ENCODE results near the gene ITSN1. TPM values are rescaled to one million over a fixed set of nuclear protein-coding genes. Genes with fewer than 3 reads are reported as not detected.
A peak's percentile ranks its signal among the peaks of the same experiment; 100 is the strongest.
"Not testable (repeated sequence)": the region's sequence is repeated elsewhere in the genome, so short reads cannot be mapped to it uniquely, and the experiment has no call there.

ITSN1 gene
- 10 to 100 TPM; 40.7 to 44.6 (median 41.6) TPM for polyA plus RNA-seq (ENCODE audit: insufficient read length in 4 of 4)

DNA sequence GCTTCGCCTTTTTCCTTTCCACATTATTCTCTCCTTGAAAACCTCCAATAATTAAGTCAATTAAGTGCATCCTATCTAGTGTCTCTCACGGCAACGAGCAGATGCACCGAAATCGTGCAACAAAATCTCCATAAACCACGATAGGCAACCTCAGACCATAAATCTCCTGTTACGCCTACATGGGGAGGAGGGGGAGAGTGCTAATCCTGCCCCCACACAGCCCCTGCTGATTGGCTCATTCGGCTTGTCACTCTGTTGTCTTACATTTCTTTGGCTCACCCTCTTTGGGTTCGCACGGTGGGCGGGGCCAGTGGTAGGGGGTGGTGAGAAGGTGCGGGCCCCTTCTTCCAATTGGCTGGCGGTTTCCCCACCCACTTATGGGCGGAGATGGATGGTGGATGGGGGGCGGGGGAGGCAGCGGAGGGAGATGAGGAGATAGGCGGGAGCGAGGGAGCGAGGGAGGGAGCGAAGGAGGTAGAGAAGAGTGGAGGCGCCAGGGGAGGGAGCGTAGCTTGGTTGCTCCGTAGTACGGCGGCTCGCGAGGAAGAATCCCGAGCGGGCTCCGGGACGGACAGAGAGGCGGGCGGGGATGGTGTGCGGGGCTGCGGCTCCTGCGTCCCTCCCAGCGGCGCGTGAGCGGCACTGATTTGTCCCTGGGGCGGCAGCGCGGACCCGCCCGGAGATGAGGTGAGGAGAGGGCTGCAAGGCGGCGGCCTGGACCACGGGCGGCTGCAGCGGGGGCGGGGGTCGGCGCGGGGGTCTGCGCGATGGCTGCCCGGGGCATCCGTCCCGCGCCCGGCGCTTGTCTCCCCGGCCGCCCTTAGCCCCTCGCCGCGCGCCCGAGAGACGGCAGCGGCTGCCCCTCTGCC, at the start of gene ITSN1:
Gene ITSN1, plus strand, starts transcription at position 475 of the 869 bp plus-strand sequence. CDS start 76,328 bp downstream, outside the sequence.
- peak; percentile 99 to 100 (median 100) for DNase-seq (ENCODE audit: low read depth in 4 of 4, low spot score in 3 of 4)

DNA sequence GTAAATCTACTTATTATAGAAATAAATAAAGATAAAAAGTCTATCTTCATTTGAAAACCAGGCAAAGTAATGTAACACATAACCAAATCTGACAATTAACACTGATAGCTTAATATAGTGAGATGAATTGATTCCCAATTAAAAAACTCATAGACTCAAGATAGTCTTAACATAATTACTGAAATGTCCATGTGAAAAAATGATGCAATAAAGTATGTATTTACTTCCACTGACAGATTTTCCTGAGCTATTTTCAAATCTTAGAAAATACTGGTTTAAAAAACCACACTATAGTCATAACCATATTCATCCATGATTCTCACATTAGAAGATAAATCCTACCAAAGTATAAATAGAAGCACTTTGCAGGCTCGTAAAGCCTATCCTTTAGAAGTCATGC, 44.2 kb upstream of the ITSN1 start:
- no peak for DNase-seq (ENCODE audit: low read depth in 4 of 4, low spot score in 3 of 4)

GRCh38 chr21:33608559-33608958, 33.7 kb upstream of the ITSN1 start:
- DNase-seq (ENCODE audit: low read depth in 4 of 4, low spot score in 3 of 4): no peak

- no peak for DNase-seq (ENCODE audit: low read depth in 4 of 4, low spot score in 3 of 4)
Observed at GRCh38 chr21:33611006-33611744, 31.1 kb upstream of the ITSN1 start.

GRCh38 chr21:33617565-33617964, 24.7 kb upstream of the ITSN1 start:
- DNase-seq (ENCODE audit: low read depth in 4 of 4, low spot score in 3 of 4): not testable (repeated sequence)

- no peak for DNase-seq (ENCODE audit: low read depth in 4 of 4, low spot score in 3 of 4)
Observed at GRCh38 chr21:33618407-33618806, 23.9 kb upstream of the ITSN1 start.

DNA sequence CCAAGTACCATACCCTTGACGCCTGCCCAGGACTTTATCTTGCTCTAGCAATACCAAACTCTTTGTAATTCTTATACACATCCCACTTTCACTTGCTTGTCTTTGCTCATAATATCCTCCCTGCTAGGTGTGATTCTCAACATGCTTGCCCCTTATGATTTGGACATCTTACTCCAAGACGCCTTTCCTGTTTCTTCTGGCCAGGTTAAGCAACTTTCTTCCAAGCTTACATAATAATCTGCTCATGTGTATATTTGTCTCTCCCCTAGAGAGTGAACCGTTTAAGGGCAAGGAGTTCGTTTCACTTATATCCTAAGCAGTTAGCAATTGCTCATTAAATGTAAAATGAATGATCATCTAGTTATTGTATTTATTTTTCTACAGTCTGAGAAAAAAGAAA, 22.6 kb upstream of the ITSN1 start:
- DNase-seq (ENCODE audit: low read depth in 4 of 4, low spot score in 3 of 4): no peak

- no peak for DNase-seq (ENCODE audit: low read depth in 4 of 4, low spot score in 3 of 4)
Observed at GRCh38 chr21:33622253-33622652, 20.0 kb upstream of the ITSN1 start.

DNA sequence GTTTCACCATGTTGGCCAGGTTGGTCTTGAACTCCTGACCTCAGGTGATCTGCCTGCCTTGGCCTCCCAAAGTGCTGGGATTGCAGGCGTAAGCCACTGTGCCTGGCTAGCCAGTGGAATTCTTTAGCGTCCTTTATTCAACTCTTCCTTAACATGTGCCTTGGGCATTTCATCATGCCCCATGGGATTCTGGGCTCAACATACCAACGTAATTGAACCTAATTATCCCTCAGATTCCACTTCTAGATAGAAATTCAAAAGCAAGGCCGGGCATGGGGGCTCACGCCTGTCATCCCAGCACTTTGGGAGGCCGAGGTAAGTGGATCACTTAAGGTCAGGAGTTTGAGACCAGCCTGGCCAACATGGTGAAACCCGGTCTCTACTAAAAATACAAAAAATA, 16.1 kb upstream of the ITSN1 start:
- not testable (repeated sequence) for DNase-seq (ENCODE audit: low read depth in 4 of 4, low spot score in 3 of 4)

DNA sequence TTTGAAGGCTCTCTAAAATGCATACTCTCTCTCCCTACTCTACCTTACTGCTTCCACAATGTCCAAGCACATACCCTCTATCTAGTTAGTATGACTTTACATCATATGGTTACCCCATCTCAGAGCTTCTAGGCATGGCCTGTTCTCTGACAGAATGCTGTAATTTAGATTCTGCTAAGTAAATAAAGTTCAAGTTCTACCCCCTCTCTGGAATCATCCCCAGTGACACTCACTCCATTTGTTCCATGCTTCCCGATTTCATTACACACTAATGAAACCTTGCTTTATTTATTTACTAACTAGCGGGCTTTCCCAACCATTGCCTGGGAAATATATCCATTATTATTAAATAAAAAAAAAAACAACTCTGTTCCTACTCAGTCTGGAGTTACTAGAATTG, 8.0 kb upstream of the ITSN1 start:
- DNase-seq (ENCODE audit: low read depth in 4 of 4, low spot score in 3 of 4): no peak

- no peak for DNase-seq (ENCODE audit: low read depth in 4 of 4, low spot score in 3 of 4)
Observed at GRCh38 chr21:33640697-33641351, 1.5 kb upstream of the ITSN1 start.

GRCh38 chr21:33641352-33642026, 812 bp upstream of the ITSN1 start, which contains the start of gene CRYZL1:
CRYZL1 (minus strand) TSS chr21:33641741; CDS start chr21:33631551, 10,190 bp downstream.
- DNase-seq (ENCODE audit: low read depth in 4 of 4, low spot score in 3 of 4): peak; percentile 96 to 100 (median 99)

- peak in 1 of 4 donors; percentile 25 for DNase-seq (ENCODE audit: low read depth in 4 of 4, low spot score in 3 of 4)
Observed at GRCh38 chr21:33642896-33643657, 776 bp downstream of the ITSN1 start.

GRCh38 chr21:33643658-33644311, 1.5 kb downstream of the ITSN1 start:
- peak in 2 of 4 donors; percentile 22 to 37 for DNase-seq (ENCODE audit: low read depth in 4 of 4, low spot score in 3 of 4)

- no peak for DNase-seq (ENCODE audit: low read depth in 4 of 4, low spot score in 3 of 4)
Observed at GRCh38 chr21:33644383-33645074, 2.2 kb downstream of the ITSN1 start.

- DNase-seq (ENCODE audit: low read depth in 4 of 4, low spot score in 3 of 4): no peak
Observed at GRCh38 chr21:33645730-33646129, 3.4 kb downstream of the ITSN1 start.

DNA sequence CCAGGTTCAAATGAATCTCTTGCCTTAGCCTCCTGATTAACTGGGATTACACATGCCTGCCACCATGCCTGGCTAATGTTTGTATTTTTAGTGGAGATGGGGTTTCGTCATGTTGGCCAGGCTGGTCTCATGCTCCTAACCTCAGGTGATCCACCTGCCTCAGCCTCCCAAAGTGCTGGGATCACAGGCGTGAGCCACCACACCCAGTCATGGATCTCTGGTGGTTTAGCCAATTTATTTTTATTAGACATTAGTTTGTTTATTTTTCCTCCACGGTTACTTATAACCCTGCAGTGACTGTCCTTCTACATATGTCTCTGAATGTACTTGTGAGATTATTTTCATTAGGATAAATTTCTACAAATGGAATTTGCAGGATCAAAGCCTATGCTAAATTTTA, 5.3 kb downstream of the ITSN1 start:
- no peak for DNase-seq (ENCODE audit: low read depth in 4 of 4, low spot score in 3 of 4)

DNA sequence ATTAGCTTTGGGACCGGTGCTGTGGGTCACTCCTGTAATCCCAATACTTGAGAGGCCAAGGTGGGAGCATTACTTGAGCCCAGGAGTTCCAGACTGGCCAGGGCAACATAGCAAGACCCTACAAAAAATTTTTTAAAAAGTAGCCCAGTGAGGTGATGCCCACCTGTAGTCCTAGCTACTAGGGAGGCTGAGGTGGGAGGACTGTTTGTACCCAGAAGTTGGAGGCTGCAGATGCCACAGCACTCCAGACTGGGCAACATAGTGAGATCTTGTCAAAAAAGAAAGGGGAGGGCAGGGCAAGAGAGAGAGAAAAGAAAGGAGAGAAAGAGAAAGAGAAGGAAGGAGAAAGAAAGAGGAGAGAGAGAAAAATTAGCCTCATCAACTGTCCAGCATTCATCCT, 6.3 kb downstream of the ITSN1 start:
- DNase-seq (ENCODE audit: low read depth in 4 of 4, low spot score in 3 of 4): no peak

GRCh38 chr21:33650230-33650629, 7.9 kb downstream of the ITSN1 start:
- no peak for DNase-seq (ENCODE audit: low read depth in 4 of 4, low spot score in 3 of 4)
